ENCODE results near the gene BCAS3. TPM values are rescaled to one million over a fixed set of nuclear protein-coding genes. Genes with fewer than 3 reads are reported as not detected.

The BCAS3 gene
- polyA plus RNA-seq, 3 donors, result 10.3 to 19.1 (median 14.7) TPM

- H3K36me3 ChIP-seq (replicated peaks in 1 of 2; ENCODE audit: control insufficient read depth in 1 of 2, insufficient read depth in 2 of 2, low read length in 2 of 2), result no peaks in the 10 kb centered on the region
- no peak overlapping the region for H3K4me2 ChIP-seq (replicated peaks; ENCODE audit: extremely low read depth, low read length, poor library complexity, severe bottlenecking)
- no peak overlapping the region for H3K27ac ChIP-seq (ENCODE audit: low read depth in 1 of 2, low read length in 2 of 2)
- H3K9ac ChIP-seq (ENCODE audit: insufficient read depth, low read length, poor library complexity, severe bottlenecking), result no peak overlapping the region
- intact Hi-C loops (cut with micrococcal nuclease), result no loop called here
- no peaks in the 10 kb centered on the region for H4K20me1 ChIP-seq (ENCODE audit: insufficient read depth, low read length)
- TF ChIP-seq CTCF (IDR thresholded peaks at IDR 0.05), result no peak
- H3K9me3 ChIP-seq (replicated peaks in 1 of 2; ENCODE audit: control insufficient read depth in 1 of 2, insufficient read depth in 1 of 2, low read length in 2 of 2), result no peaks in the 10 kb centered on the region
- no peak overlapping the region for H2AFZ ChIP-seq (ENCODE audit: insufficient read depth, low read depth, low read length, poor library complexity, severe bottlenecking)
- no peaks in the 10 kb centered on the region for H3K36me3 Mint-ChIP-seq
- no peaks in the 10 kb centered on the region for H3K79me2 ChIP-seq (ENCODE audit: insufficient read depth, low read length)
- DNase-seq, result no peak
- H3K4me3 Mint-ChIP-seq, result no peak overlapping the region
- peaks cover 0 to 4% of the 10 kb centered on the region in 2 donors for H3K4me1 ChIP-seq (ENCODE audit: control insufficient read depth in 1 of 2, insufficient read depth in 2 of 2, low read length in 2 of 2)
- WGBS (ENCODE audit: insufficient coverage), result no CpG with 5 or more reads among the region's 3 CpGs
- no peak overlapping the region for H3K27ac Mint-ChIP-seq
- H3K9me3 Mint-ChIP-seq, result peaks cover 0 to 2% (median 0%) of the 10 kb centered on the region in 7 donors
- no peaks in the 10 kb centered on the region for H3K27me3 Mint-ChIP-seq (ENCODE audit: low read depth in 3 of 3)
- H3K4me1 Mint-ChIP-seq, result peaks cover 6% of the 10 kb centered on the region
- H3K27me3 ChIP-seq (ENCODE audit: control insufficient read depth in 2 of 2, insufficient read depth in 2 of 2, low read length in 2 of 2), result no peaks in the 10 kb centered on the region
- no peak overlapping the region for H3K4me3 ChIP-seq (replicated peaks in 1 of 3; ENCODE audit: low read depth in 2 of 3, low read length in 3 of 3)
These were observed 349.2 kb downstream of the BCAS3 start for GRCh38 chr17:61026818-61027217.

GRCh38 chr17:61029181-61029580 is 351.5 kb downstream of the BCAS3 start:
- Histone ChIP-seq H2AFZ (ENCODE audit: insufficient read depth, low read depth, low read length, poor library complexity, severe bottlenecking) (no peak overlapping the region), H3K9ac (ENCODE audit: insufficient read depth, low read length, poor library complexity, severe bottlenecking) (no peak overlapping the region), H3K36me3 (replicated peaks in 1 of 2; ENCODE audit: control insufficient read depth in 1 of 2, insufficient read depth in 2 of 2, low read length in 2 of 2) (no peaks in the 10 kb centered on the region), H3K4me3 (replicated peaks in 1 of 3; ENCODE audit: low read depth in 2 of 3, low read length in 3 of 3) (no peak overlapping the region), H3K27me3 (ENCODE audit: control insufficient read depth in 2 of 2, insufficient read depth in 2 of 2, low read length in 2 of 2) (no peaks in the 10 kb centered on the region), H3K27ac (ENCODE audit: low read depth in 1 of 2, low read length in 2 of 2) (no peak overlapping the region), H3K9me3 (replicated peaks in 1 of 2; ENCODE audit: control insufficient read depth in 1 of 2, insufficient read depth in 1 of 2, low read length in 2 of 2) (no peaks in the 10 kb centered on the region), H3K79me2 (ENCODE audit: insufficient read depth, low read length) (no peaks in the 10 kb centered on the region), H3K4me1 (ENCODE audit: control insufficient read depth in 1 of 2, insufficient read depth in 2 of 2, low read length in 2 of 2) (peaks cover 0 to 4% of the 10 kb centered on the region in 2 donors), H4K20me1 (ENCODE audit: insufficient read depth, low read length) (no peaks in the 10 kb centered on the region), H3K4me2 (replicated peaks; ENCODE audit: extremely low read depth, low read length, poor library complexity, severe bottlenecking) (no peak overlapping the region)
- Mint-ChIP-seq H3K4me3 (no peak overlapping the region), H3K27me3 (ENCODE audit: low read depth in 3 of 3) (no peaks in the 10 kb centered on the region), H3K4me1 (peaks cover 6% of the 10 kb centered on the region), H3K36me3 (no peaks in the 10 kb centered on the region), H3K27ac (no peak overlapping the region), H3K9me3 (peaks cover 0 to 2% (median 0%) of the 10 kb centered on the region in 7 donors)
- DNase-seq, result no peak
- intact Hi-C loops (cut with micrococcal nuclease), result no loop called here
- WGBS (ENCODE audit: insufficient coverage), result no CpG with 5 or more reads among the region's 4 CpGs
- TF ChIP-seq CTCF (IDR thresholded peaks at IDR 0.05), result no peak

Data from CD14-positive monocyte (primary cell).